Measurements from ENCODE around the gene TMEM169. TPM values are rescaled to one million over a fixed set of nuclear protein-coding genes. Genes with fewer than 3 reads are reported as not detected.
"Not testable (repeated sequence)": the region's sequence is repeated elsewhere in the genome, so short reads cannot be mapped to it uniquely, and the experiment has no call there.

TMEM169 gene
- polyA plus RNA-seq, 1 donor from 2014 or later: 29.6 TPM

GRCh38 chr2:216075510-216076485 is 5.9 kb upstream of the TMEM169 start:
- Histone ChIP-seq H3K9me2 (ENCODE audit: insufficient read depth, low read length) (no peaks in the 10 kb centered on the region), H3K9me3 (ENCODE audit: low read length) (no peaks in the 10 kb centered on the region), H3F3A (ENCODE audit: insufficient read depth, low read length, poor library complexity, severe bottlenecking) (peaks cover 4% of the 10 kb centered on the region), H3K4me3 (ENCODE audit: low read length) (no peak overlapping the region), H4K20me1 (ENCODE audit: insufficient read depth) (no peaks in the 10 kb centered on the region), H3K36me3 (ENCODE audit: insufficient read depth, low read length) (no peaks in the 10 kb centered on the region), H2AFZ (ENCODE audit: low read depth, low read length) (no peak overlapping the region), H3K4me2 (ENCODE audit: low read length) (no peak overlapping the region), H3K27me3 (ENCODE audit: insufficient read depth, low read depth, low read length) (no peaks in the 10 kb centered on the region), H3K79me2 (replicated peaks; ENCODE audit: insufficient read depth, low read length) (peaks cover 10% of the 10 kb centered on the region), H3K27ac (ENCODE audit: low read length) (no peak overlapping the region), H3K9ac (ENCODE audit: low read length) (no peak overlapping the region)
- TF ChIP-seq TAF1 (IDR thresholded peaks at IDR 0.05; ENCODE audit: low read depth) (no peak), CTCF (IDR thresholded peaks at IDR 0.05; ENCODE audit: poor library complexity, severe bottlenecking) (no peak), MXI1 (conservative IDR thresholded peaks at IDR 0.05; ENCODE audit: poor library complexity, severe bottlenecking) (peak; percentile 44)

DNA sequence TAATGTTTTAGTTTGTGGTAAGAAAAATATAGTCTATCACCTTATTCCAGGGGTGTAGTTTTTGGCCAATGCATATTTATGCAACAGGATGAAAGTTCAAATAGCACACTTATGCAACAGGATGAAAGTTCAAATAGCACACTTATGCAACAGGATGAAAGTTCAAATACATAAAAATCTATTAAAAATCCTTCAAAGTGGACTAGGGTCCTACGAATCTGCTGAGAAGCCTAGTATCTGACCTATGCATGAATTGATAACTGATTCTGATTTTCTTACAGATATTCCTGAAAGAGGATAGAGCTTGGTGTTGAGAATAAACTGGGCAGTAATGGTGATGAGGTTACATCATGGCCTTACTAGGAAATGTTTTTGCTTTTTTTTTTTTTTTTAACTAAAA is 2.9 kb upstream of the TMEM169 start:
- Histone ChIP-seq H3K79me2 (replicated peaks; ENCODE audit: insufficient read depth, low read length) (peaks cover 32% of the 10 kb centered on the region), H3K9me3 (ENCODE audit: low read length) (no peaks in the 10 kb centered on the region), H3K9me2 (ENCODE audit: insufficient read depth, low read length) (no peaks in the 10 kb centered on the region), H3F3A (ENCODE audit: insufficient read depth, low read length, poor library complexity, severe bottlenecking) (peaks cover 8% of the 10 kb centered on the region), H3K4me2 (ENCODE audit: low read length) (no peak overlapping the region), H4K20me1 (ENCODE audit: insufficient read depth) (no peaks in the 10 kb centered on the region), H3K36me3 (ENCODE audit: insufficient read depth, low read length) (no peaks in the 10 kb centered on the region), H2AFZ (ENCODE audit: low read depth, low read length) (no peak overlapping the region), H3K9ac (ENCODE audit: low read length) (no peak overlapping the region), H3K27me3 (ENCODE audit: insufficient read depth, low read depth, low read length) (no peaks in the 10 kb centered on the region), H3K4me3 (ENCODE audit: low read length) (peak overlapping the region; percentile 32), H3K27ac (ENCODE audit: low read length) (no peak overlapping the region)
- no peak for TF ChIP-seq EP300 (conservative IDR thresholded peaks at IDR 0.05; ENCODE audit: poor library complexity, severe bottlenecking)

- not testable (repeated sequence) for H3K9me2 ChIP-seq (ENCODE audit: insufficient read depth, low read length)
- H3K4me3 ChIP-seq (ENCODE audit: low read length): peak overlapping the region; percentile 78
Measured at GRCh38 chr2:216080048-216080447, 1.7 kb upstream of the TMEM169 start.

GRCh38 chr2:216081012-216081411 is 707 bp upstream of the TMEM169 start:
- TF ChIP-seq POLR2AphosphoS5 (IDR thresholded peaks at IDR 0.05) (no peak), CTCF (IDR thresholded peaks at IDR 0.05; ENCODE audit: poor library complexity, severe bottlenecking) (no peak), EZH2 (IDR thresholded peaks at IDR 0.05; ENCODE audit: borderline replicate concordance, insufficient read depth, low read length, poor library complexity, severe bottlenecking) (no peak), RAD21 (conservative IDR thresholded peaks at IDR 0.05) (no peak), MXI1 (conservative IDR thresholded peaks at IDR 0.05; ENCODE audit: poor library complexity, severe bottlenecking) (no peak), EP300 (conservative IDR thresholded peaks at IDR 0.05; ENCODE audit: poor library complexity, severe bottlenecking) (no peak), SMC3 (conservative IDR thresholded peaks at IDR 0.05; ENCODE audit: poor library complexity) (no peak)
- TF ChIP-seq, protein P1, sequence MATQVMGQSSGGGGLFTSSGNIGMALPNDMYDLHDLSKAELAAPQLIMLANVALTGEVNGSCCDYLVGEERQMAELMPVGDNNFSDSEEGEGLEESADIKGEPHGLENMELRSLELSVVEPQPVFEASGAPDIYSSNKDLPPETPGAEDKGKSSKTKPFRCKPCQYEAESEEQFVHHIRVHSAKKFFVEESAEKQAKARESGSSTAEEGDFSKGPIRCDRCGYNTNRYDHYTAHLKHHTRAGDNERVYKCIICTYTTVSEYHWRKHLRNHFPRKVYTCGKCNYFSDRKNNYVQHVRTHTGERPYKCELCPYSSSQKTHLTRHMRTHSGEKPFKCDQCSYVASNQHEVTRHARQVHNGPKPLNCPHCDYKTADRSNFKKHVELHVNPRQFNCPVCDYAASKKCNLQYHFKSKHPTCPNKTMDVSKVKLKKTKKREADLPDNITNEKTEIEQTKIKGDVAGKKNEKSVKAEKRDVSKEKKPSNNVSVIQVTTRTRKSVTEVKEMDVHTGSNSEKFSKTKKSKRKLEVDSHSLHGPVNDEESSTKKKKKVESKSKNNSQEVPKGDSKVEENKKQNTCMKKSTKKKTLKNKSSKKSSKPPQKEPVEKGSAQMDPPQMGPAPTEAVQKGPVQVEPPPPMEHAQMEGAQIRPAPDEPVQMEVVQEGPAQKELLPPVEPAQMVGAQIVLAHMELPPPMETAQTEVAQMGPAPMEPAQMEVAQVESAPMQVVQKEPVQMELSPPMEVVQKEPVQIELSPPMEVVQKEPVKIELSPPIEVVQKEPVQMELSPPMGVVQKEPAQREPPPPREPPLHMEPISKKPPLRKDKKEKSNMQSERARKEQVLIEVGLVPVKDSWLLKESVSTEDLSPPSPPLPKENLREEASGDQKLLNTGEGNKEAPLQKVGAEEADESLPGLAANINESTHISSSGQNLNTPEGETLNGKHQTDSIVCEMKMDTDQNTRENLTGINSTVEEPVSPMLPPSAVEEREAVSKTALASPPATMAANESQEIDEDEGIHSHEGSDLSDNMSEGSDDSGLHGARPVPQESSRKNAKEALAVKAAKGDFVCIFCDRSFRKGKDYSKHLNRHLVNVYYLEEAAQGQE (IDR thresholded peaks at IDR 0.05; ENCODE audit: borderline replicate concordance): no peak
- H3K36me3 ChIP-seq (ENCODE audit: insufficient read depth, low read length): no peaks in the 10 kb centered on the region
- H4K20me1 ChIP-seq (ENCODE audit: insufficient read depth): no peaks in the 10 kb centered on the region
- H3K4me3 ChIP-seq (ENCODE audit: low read length): peak overlapping the region; percentile 78
- peaks cover 54% of the 10 kb centered on the region for H3K79me2 ChIP-seq (replicated peaks; ENCODE audit: insufficient read depth, low read length)
- H2AFZ ChIP-seq (ENCODE audit: low read depth, low read length): peak overlapping the region; percentile 73
- no peaks in the 10 kb centered on the region for H3K9me2 ChIP-seq (ENCODE audit: insufficient read depth, low read length)
- H3K27me3 ChIP-seq (ENCODE audit: insufficient read depth, low read depth, low read length): no peaks in the 10 kb centered on the region
- peak overlapping the region; percentile 98 for H3K9ac ChIP-seq (ENCODE audit: low read length)
- no peaks in the 10 kb centered on the region for H3K9me3 ChIP-seq (ENCODE audit: low read length)
- H3K27ac ChIP-seq (ENCODE audit: low read length): peak overlapping the region; percentile 98
- peak overlapping the region; percentile 58 for H3K4me2 ChIP-seq (ENCODE audit: low read length)
- peaks cover 16% of the 10 kb centered on the region for H3F3A ChIP-seq (ENCODE audit: insufficient read depth, low read length, poor library complexity, severe bottlenecking)

More at GRCh38 chr2:216080048-216080447, 1.7 kb upstream of the TMEM169 start:
- H2AFZ ChIP-seq (ENCODE audit: low read depth, low read length); H3K27me3 ChIP-seq (ENCODE audit: insufficient read depth, low read depth, low read length); H3K9ac ChIP-seq (ENCODE audit: low read length); H4K20me1 ChIP-seq (ENCODE audit: insufficient read depth); H3K9me3 ChIP-seq (ENCODE audit: low read length); H3K36me3 ChIP-seq (ENCODE audit: insufficient read depth, low read length); H3K27ac ChIP-seq (ENCODE audit: low read length): not testable (repeated sequence)
- H3K4me2 ChIP-seq (ENCODE audit: low read length): peak overlapping the region; percentile 58
- H3K79me2 ChIP-seq (replicated peaks; ENCODE audit: insufficient read depth, low read length): peaks cover 44% of the 10 kb centered on the region
- peaks cover 16% of the 10 kb centered on the region for H3F3A ChIP-seq (ENCODE audit: insufficient read depth, low read length, poor library complexity, severe bottlenecking)

Measured in neural cell (in vitro differentiated cells).